ENCODE measurements around the gene COPZ1. TPM values are rescaled to one million over a fixed set of nuclear protein-coding genes. Genes with fewer than 3 reads are reported as not detected.

The COPZ1 gene
- total and polyA plus RNA-seq, 9 of the 15 experiments (the other 6 are each of a cell fraction or from before 2014, with no cell fraction given) = 137 to 487 (median 233) TPM

DNA sequence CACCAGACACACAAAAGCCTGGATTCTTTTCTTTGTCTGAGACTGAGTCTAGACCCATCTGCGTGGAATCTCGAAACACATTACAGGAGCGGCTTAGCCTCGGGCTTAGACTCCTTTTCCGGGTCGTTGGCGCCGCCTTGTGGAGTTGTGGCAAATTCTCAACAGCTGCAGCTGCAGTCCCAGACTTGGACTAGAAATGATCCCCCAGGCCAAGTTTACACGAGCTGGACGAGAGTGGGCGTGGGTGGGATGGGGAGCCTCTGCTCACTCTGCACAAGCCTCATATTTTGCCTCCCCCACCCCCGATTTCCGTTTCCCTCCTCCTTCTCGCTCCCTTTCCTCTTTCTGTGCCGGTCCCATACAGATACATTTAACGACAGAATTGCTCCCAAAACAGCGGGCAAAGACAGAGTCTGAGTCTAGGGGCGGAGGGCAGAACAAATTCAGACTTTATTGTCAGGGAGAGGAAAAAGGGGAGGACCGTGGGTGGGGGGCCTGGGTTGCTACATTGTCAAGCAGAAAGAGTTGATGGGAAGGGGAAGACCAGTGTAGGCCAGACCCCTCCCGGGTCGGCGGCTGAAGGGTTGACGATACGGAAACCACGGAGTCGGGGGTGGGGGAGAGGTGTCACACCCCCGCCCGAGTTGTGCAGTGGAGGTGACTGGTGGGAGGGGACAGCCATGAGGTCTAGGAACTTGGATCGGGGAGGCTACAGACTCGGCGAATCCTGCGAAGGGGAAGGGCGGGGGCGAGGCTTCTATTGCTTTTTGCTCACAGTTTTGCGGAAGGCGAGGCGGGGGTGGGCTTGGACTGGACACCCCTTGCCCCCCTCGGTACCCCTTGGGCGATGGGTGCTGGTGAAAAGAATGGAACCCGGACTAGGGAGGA is 44.0 kb downstream of the COPZ1 start:
- ChIA-PET POLR2A (interaction anchor here (0.7 to 2.8 kb wide), 10 partner anchors 10 to 117 kb away, joined by 3 to 14 read pairs (median 4); partner anchors contain the start of genes CBX5 and HNRNPA1), CTCF (ENCODE audit: low intra/inter-chr PET ratio) (interaction anchor here (0.6 to 4.9 kb wide), 18 partner anchors 11 to 336 kb away, joined by 3 to 50 read pairs (median 4); partner anchors contain the start of gene HOXC5)
- TSS peak; percentile 75 for BruUV-seq (replicated peaks)
- Histone ChIP-seq H3K4me1 (replicated peaks in 1 of 2; ENCODE audit: control insufficient read depth in 2 of 2, insufficient read depth in 2 of 2, low read length in 2 of 2) (peaks cover 38 to 42% of the 10 kb centered on the region in 2 experiments), H3K9me3 (replicated peaks; ENCODE audit: control insufficient read depth, insufficient read depth, low read depth, low read length) (no peaks in the 10 kb centered on the region), H3K27ac (ENCODE audit: extremely low read depth, low read depth, low read length) (peak overlapping the region; percentile 87), H4K20me1 (replicated peaks; ENCODE audit: control insufficient read depth, insufficient read depth, low read length) (no peaks in the 10 kb centered on the region), H3K9me1 (ENCODE audit: control insufficient read depth, insufficient read depth, low read length) (no peaks in the 10 kb centered on the region), H2AFZ (ENCODE audit: low read depth, low read length) (peak overlapping the region; percentile 89), H3K9ac (ENCODE audit: insufficient read depth in 1 of 2, low read depth in 2 of 2, low read length in 2 of 2) (peak overlapping the region; percentile 78 to 80), H3K79me2 (ENCODE audit: control insufficient read depth, insufficient read depth, low read length) (peaks cover 5% of the 10 kb centered on the region; the same call in 1 of the 3 replicates), H3K4me3 (peak overlapping the region; percentile 22; the same call in 1 of the 2 replicates), H3K27me3 (ENCODE audit: control insufficient read depth in 2 of 2, insufficient read depth in 2 of 2, low read length in 2 of 2) (no peaks in the 10 kb centered on the region), H3K36me3 (ENCODE audit: control insufficient read depth, insufficient read depth, low read length) (peaks cover 34% of the 10 kb centered on the region; the same call in 2 of the 3 replicates), H3K4me2 (ENCODE audit: insufficient read depth, low read length) (peak overlapping the region; percentile 82)
- intact Hi-C loops (cut with micrococcal nuclease) = loop anchor here (1.0 to 10.0 kb wide), 4 partner anchors 10 to 384 kb away; partner anchors contain the start of gene HOXC10
- 2% methylated on average over 32 of the region's 40 CpGs for WGBS (ENCODE audit: insufficient coverage, low coverage, missing lambda C conversion rate)
- peak; percentile 76 to 96 (median 83) for DNase-seq (ENCODE audit: extremely low read depth in 1 of 4, low spot score in 3 of 4)
- peak; percentile 99 for FAIRE-seq
- peak; percentile 85 for ATAC-seq
- in situ Hi-C loops (cut with MboI) = loop anchor here (5.0 to 10.0 kb wide), 3 partner anchors 74 to 384 kb away; partner anchors contain the start of gene HOXC10
- peak; percentile 26; the same call in 1 of the 2 replicates for TF ChIP-seq SMAD4 (CRISPR knock-in tag; conservative IDR thresholded peaks at IDR 0.05)
- no peak for TF ChIP-seq MEIS2 (IDR thresholded peaks at IDR 0.05; ENCODE audit: partially characterized antibody)
- TF ChIP-seq BCOR (IDR thresholded peaks at IDR 0.05) = no peak; the same call in 1 of the 2 replicates
- peak; percentile 65 for TF ChIP-seq L3MBTL2 (IDR thresholded peaks at IDR 0.05)
- TF ChIP-seq, protein P1, sequence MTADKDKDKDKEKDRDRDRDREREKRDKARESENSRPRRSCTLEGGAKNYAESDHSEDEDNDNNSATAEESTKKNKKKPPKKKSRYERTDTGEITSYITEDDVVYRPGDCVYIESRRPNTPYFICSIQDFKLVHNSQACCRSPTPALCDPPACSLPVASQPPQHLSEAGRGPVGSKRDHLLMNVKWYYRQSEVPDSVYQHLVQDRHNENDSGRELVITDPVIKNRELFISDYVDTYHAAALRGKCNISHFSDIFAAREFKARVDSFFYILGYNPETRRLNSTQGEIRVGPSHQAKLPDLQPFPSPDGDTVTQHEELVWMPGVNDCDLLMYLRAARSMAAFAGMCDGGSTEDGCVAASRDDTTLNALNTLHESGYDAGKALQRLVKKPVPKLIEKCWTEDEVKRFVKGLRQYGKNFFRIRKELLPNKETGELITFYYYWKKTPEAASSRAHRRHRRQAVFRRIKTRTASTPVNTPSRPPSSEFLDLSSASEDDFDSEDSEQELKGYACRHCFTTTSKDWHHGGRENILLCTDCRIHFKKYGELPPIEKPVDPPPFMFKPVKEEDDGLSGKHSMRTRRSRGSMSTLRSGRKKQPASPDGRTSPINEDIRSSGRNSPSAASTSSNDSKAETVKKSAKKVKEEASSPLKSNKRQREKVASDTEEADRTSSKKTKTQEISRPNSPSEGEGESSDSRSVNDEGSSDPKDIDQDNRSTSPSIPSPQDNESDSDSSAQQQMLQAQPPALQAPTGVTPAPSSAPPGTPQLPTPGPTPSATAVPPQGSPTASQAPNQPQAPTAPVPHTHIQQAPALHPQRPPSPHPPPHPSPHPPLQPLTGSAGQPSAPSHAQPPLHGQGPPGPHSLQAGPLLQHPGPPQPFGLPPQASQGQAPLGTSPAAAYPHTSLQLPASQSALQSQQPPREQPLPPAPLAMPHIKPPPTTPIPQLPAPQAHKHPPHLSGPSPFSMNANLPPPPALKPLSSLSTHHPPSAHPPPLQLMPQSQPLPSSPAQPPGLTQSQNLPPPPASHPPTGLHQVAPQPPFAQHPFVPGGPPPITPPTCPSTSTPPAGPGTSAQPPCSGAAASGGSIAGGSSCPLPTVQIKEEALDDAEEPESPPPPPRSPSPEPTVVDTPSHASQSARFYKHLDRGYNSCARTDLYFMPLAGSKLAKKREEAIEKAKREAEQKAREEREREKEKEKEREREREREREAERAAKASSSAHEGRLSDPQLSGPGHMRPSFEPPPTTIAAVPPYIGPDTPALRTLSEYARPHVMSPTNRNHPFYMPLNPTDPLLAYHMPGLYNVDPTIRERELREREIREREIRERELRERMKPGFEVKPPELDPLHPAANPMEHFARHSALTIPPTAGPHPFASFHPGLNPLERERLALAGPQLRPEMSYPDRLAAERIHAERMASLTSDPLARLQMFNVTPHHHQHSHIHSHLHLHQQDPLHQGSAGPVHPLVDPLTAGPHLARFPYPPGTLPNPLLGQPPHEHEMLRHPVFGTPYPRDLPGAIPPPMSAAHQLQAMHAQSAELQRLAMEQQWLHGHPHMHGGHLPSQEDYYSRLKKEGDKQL (CRISPR knock-in tag; IDR thresholded peaks at IDR 0.05; ENCODE audit: borderline replicate concordance) = 0 out of 2 replicates have a peak, but pooled peaks have one; percentile 67
- peak; percentile 46 for TF ChIP-seq CREM (IDR thresholded peaks at IDR 0.05; ENCODE audit: low read depth)
- TF ChIP-seq, protein P2, sequence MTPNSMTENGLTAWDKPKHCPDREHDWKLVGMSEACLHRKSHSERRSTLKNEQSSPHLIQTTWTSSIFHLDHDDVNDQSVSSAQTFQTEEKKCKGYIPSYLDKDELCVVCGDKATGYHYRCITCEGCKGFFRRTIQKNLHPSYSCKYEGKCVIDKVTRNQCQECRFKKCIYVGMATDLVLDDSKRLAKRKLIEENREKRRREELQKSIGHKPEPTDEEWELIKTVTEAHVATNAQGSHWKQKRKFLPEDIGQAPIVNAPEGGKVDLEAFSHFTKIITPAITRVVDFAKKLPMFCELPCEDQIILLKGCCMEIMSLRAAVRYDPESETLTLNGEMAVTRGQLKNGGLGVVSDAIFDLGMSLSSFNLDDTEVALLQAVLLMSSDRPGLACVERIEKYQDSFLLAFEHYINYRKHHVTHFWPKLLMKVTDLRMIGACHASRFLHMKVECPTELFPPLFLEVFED (CRISPR knock-in tag; conservative IDR thresholded peaks at IDR 0.05) = 0 out of 2 replicates have a peak, but pooled peaks have one; percentile 36
- TF ChIP-seq BRD9 (IDR thresholded peaks at IDR 0.05; ENCODE audit: low read depth, partially characterized antibody) = peak; percentile 83
- TF ChIP-seq ZNF695 (CRISPR knock-in tag; IDR thresholded peaks at IDR 0.05) = no peak
